Panc1 (cell line): ENCODE results near the gene FGF7. TPM values are rescaled to one million over a fixed set of nuclear protein-coding genes. Genes with fewer than 3 reads are reported as not detected.

ENCODE experiments used
- ATAC-seq: fragments of 200-7000 bp; cut with Tn5 transposase; 2 replicates; pipeline ENCODE4 v1.9.1; 2020; ENCODE audit warnings: mild to moderate bottlenecking, moderate library complexity
- BruUV-seq: library from RNA; stranded (reverse); fragments of 400-500 nt; replicated peaks from 2 replicates; lab custom pipeline; 2021; lab: Mats Ljungman, UMichigan
- CTCF ChIA-PET: fragments of 300-600 bp; sonication (Branson Sonifier 250); formaldehyde crosslinking; loops from one replicate; lab custom pipeline; 2022; ENCODE audit warnings: antibody characterized with exemption; lab: Charles Lee
- POLR2A ChIA-PET: fragments of 300-600 bp; sonication (Branson Sonifier 250); formaldehyde crosslinking; loops from one replicate; lab custom pipeline; 2022; ENCODE audit warnings: antibody characterized with exemption; lab: Charles Lee
- DNase-seq: peaks from one replicate; pipeline ENCODE4 v3.0.0-alpha.2; 2010; ENCODE audit warnings: low read depth, low spot score
- H3K27ac ChIP-seq: 2 replicates; pipeline ENCODE4 v1.5.1; 2011; ENCODE audit warnings: mild to moderate bottlenecking, low read length, inconsistent platforms
- H3K27me3 ChIP-seq: fragments of 200-500 bp; sonication (Bioruptor generic); 2 replicates; pipeline ENCODE4 v1.6.0; 2014; ENCODE audit warnings: low read length, inconsistent platforms; ENCODE audit not compliant: control insufficient read depth, insufficient read depth
- H3K36me3 ChIP-seq: fragments of 200-500 bp; sonication (Bioruptor generic); 2 replicates; pipeline ENCODE4 v1.5.1; 2014; ENCODE audit warnings: inconsistent platforms, mild to moderate bottlenecking, low read length, moderate library complexity; ENCODE audit not compliant: control insufficient read depth, insufficient read depth
- H3K4me1 ChIP-seq: 2 replicates; pipeline ENCODE4 v1.5.1; 2011; ENCODE audit warnings: inconsistent platforms, mild to moderate bottlenecking, low read length, moderate library complexity; ENCODE audit not compliant: control insufficient read depth, insufficient read depth
- H3K4me3 ChIP-seq, 2 experiments: 2 replicates each; pipeline ENCODE4 v1.5.1; 2011 to 2012; ENCODE audit warnings: low read depth in 2 of 2, low read length in 2 of 2, mild to moderate bottlenecking in 2 of 2, inconsistent platforms in 1 of 2, moderate library complexity in 1 of 2
- H3K9me3 ChIP-seq: fragments of 200-500 bp; sonication (Bioruptor generic); 2 replicates; pipeline ENCODE4 v1.5.1; 2014; ENCODE audit warnings: low read depth, mild to moderate bottlenecking, inconsistent platforms, low read length, moderate library complexity; ENCODE audit not compliant: control insufficient read depth, insufficient read depth
- POLR2AphosphoS5 ChIP-seq: IDR thresholded peaks from 2 replicates; pipeline ENCODE4 v1.6.1; 2012; ENCODE audit warnings: mild to moderate bottlenecking, low read depth, low read length, moderate library complexity
- SIN3A ChIP-seq: IDR thresholded peaks from 2 replicates; pipeline ENCODE4 v1.6.1; 2012; ENCODE audit warnings: low read depth, mild to moderate bottlenecking, low read length, moderate library complexity, borderline replicate concordance; ENCODE audit not compliant: insufficient read depth
- TCF7L2 ChIP-seq: IDR thresholded peaks from 2 replicates; pipeline ENCODE4 v1.6.1; 2011; ENCODE audit warnings: mild to moderate bottlenecking, low read depth, low read length, inconsistent platforms
- in situ Hi-C: cut with HindIII; loops from 2 replicates; pipeline ENCODE4 v1.10.0; 2016; ENCODE audit warnings: low sequenced_read_pairs, low pct_unique_long_range_greater_than_20kb
- intact Hi-C: fragments of 100-400 bp; cut with micrococcal nuclease; formaldehyde crosslinking; loops from one replicate; pipeline ENCODE4 v1.10.0; 2022; ENCODE audit not compliant: unreplicated experiment
- total RNA-seq: library from RNA; stranded (reverse); gene quantifications from one replicate; pipeline ENCODE4 v1.2.1, GENCODE V29; 2021; ENCODE audit not compliant: unreplicated experiment
- TF ChIP-seq, protein P1 (sequence below): fragments of 450-650 bp; IDR thresholded peaks from 2 replicates; pipeline ENCODE4 v1.5.1; 2017; ENCODE audit warnings: mild to moderate bottlenecking
- TF ChIP-seq, protein P2 (sequence below), 2 experiments: IDR thresholded peaks; 2 replicates each; pipeline ENCODE4 v1.6.1; 2011 to 2012; ENCODE audit warnings: low read depth in 2 of 2, control low read depth in 1 of 2, low read length in 1 of 2, mild to moderate bottlenecking in 1 of 2, moderate library complexity in 1 of 2; ENCODE audit not compliant: insufficient read depth in 1 of 2

The FGF7 gene
- total RNA-seq, 1 experiment from 2014 or later, result not detected

DNA sequence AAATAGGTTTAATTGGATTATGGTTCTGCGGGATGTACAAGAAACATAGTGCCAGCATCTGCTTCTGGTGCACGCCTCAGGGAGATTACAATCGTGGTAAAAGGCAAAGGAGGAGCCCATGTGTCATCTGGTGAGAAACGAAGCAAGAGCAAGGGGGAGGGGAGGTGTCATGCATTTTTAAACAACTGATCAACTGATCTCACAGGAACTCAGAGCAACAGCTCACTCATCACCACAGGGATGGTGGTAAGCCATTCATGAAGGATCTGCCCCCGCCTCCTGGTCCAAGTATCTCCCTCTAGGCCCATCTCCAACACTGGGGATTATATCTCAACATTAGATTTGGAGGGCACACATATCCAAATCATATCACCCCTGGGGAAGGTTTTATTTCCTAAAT lies 42.1 kb upstream of the FGF7 start:
- TF ChIP-seq, protein P1, sequence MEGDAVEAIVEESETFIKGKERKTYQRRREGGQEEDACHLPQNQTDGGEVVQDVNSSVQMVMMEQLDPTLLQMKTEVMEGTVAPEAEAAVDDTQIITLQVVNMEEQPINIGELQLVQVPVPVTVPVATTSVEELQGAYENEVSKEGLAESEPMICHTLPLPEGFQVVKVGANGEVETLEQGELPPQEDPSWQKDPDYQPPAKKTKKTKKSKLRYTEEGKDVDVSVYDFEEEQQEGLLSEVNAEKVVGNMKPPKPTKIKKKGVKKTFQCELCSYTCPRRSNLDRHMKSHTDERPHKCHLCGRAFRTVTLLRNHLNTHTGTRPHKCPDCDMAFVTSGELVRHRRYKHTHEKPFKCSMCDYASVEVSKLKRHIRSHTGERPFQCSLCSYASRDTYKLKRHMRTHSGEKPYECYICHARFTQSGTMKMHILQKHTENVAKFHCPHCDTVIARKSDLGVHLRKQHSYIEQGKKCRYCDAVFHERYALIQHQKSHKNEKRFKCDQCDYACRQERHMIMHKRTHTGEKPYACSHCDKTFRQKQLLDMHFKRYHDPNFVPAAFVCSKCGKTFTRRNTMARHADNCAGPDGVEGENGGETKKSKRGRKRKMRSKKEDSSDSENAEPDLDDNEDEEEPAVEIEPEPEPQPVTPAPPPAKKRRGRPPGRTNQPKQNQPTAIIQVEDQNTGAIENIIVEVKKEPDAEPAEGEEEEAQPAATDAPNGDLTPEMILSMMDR, result no peak
- TF ChIP-seq POLR2AphosphoS5 (no peak), SIN3A (no peak), TCF7L2 (no peak)
- TF ChIP-seq, protein P2, sequence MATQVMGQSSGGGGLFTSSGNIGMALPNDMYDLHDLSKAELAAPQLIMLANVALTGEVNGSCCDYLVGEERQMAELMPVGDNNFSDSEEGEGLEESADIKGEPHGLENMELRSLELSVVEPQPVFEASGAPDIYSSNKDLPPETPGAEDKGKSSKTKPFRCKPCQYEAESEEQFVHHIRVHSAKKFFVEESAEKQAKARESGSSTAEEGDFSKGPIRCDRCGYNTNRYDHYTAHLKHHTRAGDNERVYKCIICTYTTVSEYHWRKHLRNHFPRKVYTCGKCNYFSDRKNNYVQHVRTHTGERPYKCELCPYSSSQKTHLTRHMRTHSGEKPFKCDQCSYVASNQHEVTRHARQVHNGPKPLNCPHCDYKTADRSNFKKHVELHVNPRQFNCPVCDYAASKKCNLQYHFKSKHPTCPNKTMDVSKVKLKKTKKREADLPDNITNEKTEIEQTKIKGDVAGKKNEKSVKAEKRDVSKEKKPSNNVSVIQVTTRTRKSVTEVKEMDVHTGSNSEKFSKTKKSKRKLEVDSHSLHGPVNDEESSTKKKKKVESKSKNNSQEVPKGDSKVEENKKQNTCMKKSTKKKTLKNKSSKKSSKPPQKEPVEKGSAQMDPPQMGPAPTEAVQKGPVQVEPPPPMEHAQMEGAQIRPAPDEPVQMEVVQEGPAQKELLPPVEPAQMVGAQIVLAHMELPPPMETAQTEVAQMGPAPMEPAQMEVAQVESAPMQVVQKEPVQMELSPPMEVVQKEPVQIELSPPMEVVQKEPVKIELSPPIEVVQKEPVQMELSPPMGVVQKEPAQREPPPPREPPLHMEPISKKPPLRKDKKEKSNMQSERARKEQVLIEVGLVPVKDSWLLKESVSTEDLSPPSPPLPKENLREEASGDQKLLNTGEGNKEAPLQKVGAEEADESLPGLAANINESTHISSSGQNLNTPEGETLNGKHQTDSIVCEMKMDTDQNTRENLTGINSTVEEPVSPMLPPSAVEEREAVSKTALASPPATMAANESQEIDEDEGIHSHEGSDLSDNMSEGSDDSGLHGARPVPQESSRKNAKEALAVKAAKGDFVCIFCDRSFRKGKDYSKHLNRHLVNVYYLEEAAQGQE (IDR thresholded peaks at IDR 0.05; ENCODE audit: insufficient read depth in 1 of 2, low read depth in 2 of 2, low read length in 1 of 2), result no peak
- no peaks in the 10 kb centered on the region for H3K4me1 ChIP-seq
- no TSS peak for BruUV-seq
- H3K4me3 ChIP-seq, result no peak overlapping the region
- ATAC-seq (no peak), DNase-seq (no peak)
- in situ Hi-C loops (no loop called here), intact Hi-C loops (no loop called here)
- H3K27me3 ChIP-seq, result no peaks in the 10 kb centered on the region
- H3K27ac ChIP-seq, result no peak overlapping the region
- ChIA-PET POLR2A (no interaction called here), CTCF (no interaction called here)
- no peaks in the 10 kb centered on the region for H3K36me3 ChIP-seq
- H3K9me3 ChIP-seq, result no peaks in the 10 kb centered on the region

DNA sequence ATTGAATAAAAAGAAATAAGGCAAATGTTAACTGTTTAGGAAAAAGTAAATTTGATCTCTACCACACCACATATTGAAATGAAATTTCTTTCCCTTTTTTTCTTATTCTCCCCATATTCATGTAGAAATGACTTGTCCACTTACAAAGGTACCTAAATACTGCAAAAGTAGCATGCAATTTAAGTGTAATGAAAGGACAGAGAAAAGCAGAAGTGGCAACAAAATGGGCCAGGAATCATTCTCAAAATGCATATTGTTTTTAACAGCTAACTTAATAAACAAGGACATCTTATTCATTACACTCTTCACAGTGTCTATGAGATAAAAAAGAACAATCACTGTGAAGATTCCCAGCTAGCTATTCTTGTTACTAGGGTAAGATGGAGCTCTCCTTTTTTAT lies 40.6 kb upstream of the FGF7 start:
- TF ChIP-seq, protein P1, result no peak
- TF ChIP-seq TCF7L2 (no peak), POLR2AphosphoS5 (no peak), SIN3A (no peak)
- TF ChIP-seq, protein P2 (IDR thresholded peaks at IDR 0.05; ENCODE audit: insufficient read depth in 1 of 2, low read depth in 2 of 2, low read length in 1 of 2), result no peak
- H3K9me3 ChIP-seq, result no peaks in the 10 kb centered on the region
- in situ Hi-C loops (no loop called here), intact Hi-C loops (no loop called here)
- H3K27me3 ChIP-seq, result no peaks in the 10 kb centered on the region
- DNase-seq, result no peak
- no peak overlapping the region for H3K27ac ChIP-seq
- no peak for ATAC-seq
- BruUV-seq, result no TSS peak
- CTCF ChIA-PET, result no interaction called here
- no peak overlapping the region for H3K4me3 ChIP-seq
- no peaks in the 10 kb centered on the region for H3K4me1 ChIP-seq
- POLR2A ChIA-PET, result no interaction called here
- no peaks in the 10 kb centered on the region for H3K36me3 ChIP-seq
